Adrenal gland (tissue), 5 donors: Measurements from ENCODE around the gene ATP8A2.

Source experiments
- CTCF ChIP-seq, 6 experiments: fragments of 450-650 bp in 4 of 6; fragments of 200-600 bp in 2 of 6; sonication (generic) in 1 of 6; IDR thresholded peaks; 1 replicate in 5 of 6; 2 replicates in 1 of 6; pipeline versions ENCODE4 v1.5.1 to v1.8.0; 2016 to 2021; ENCODE audit warnings: antibody characterized with exemption in 6 of 6, mild to moderate bottlenecking in 2 of 6, moderate library complexity in 1 of 6
- POLR2A ChIP-seq, 2 donors: fragments of 450-650 bp; IDR thresholded peaks; one replicate each; pipeline ENCODE4 v1.6.1; 2017; ENCODE audit warnings: antibody characterized with exemption in 2 of 2, mild to moderate bottlenecking in 2 of 2, moderate library complexity in 1 of 2
- donor health status: DM: no; HTN: no; CAD: no.

GRCh38 chr13:25725104-25725503 is 353.3 kb downstream of the ATP8A2 start:
- TF ChIP-seq CTCF (IDR thresholded peaks at IDR 0.05), result no peak
- TF ChIP-seq POLR2A (IDR thresholded peaks at IDR 0.05), result no peak
